GM23248 (cell line): ENCODE measurements around the gene INPP5A.

ENCODE experiments used
- EZH2 ChIP-seq: fragments of 200-600 bp; sonication (generic); IDR thresholded peaks from 2 replicates; pipeline ENCODE4 v1.6.1; 2018; ENCODE audit warnings: antibody characterized with exemption, mild to moderate bottlenecking; ENCODE audit not compliant: insufficient read depth, poor library complexity, severe bottlenecking
- EZH2phosphoT487 ChIP-seq: fragments of 200-600 bp; sonication (generic); IDR thresholded peaks from 2 replicates; pipeline ENCODE4 v1.6.1; 2018; ENCODE audit warnings: antibody characterized with exemption, moderate library complexity, mild to moderate bottlenecking, low read depth; ENCODE audit not compliant: insufficient read depth

- TF ChIP-seq EZH2 (no peak), EZH2phosphoT487 (no peak)
Observed at GRCh38 chr10:132752378-132752777, 214.8 kb downstream of the INPP5A start.
